Measurements from ENCODE around the gene OR52B6.
"Not testable (repeated sequence)": the region's sequence is repeated elsewhere in the genome, so short reads cannot be mapped to it uniquely, and the experiment has no call there.

Gene OR52B6

GRCh38 chr11:5592615-5593014 lies 11.9 kb downstream of the OR52B6 start:
- POLR2A ChIA-PET, result no interaction called here
- TF ChIP-seq CTCF (IDR thresholded peaks at IDR 0.05; ENCODE audit: control extremely low read depth, extremely low read depth, low read depth, missing control alignments), result no peak
- CTCF ChIA-PET, result interaction anchor here (1.1 to 1.2 kb wide), 2 partner anchors 9 to 13 kb away, joined by 3 read pairs; no protein-coding TSS in a partner anchor

GRCh38 chr11:5593146-5593545 lies 12.5 kb downstream of the OR52B6 start:
- CTCF ChIA-PET, result no interaction called here
- no peak for TF ChIP-seq CTCF (IDR thresholded peaks at IDR 0.05; ENCODE audit: control extremely low read depth, extremely low read depth, low read depth, missing control alignments)
- POLR2A ChIA-PET, result no interaction called here
- no peak for DNase-seq (ENCODE audit: extremely low spot score)

More at GRCh38 chr11:5592615-5593014, 11.9 kb downstream of the OR52B6 start:
- DNase-seq (ENCODE audit: extremely low spot score), result no peak

- no peak for DNase-seq (ENCODE audit: extremely low spot score)
- CTCF ChIA-PET, result interaction anchor here (0.9 to 2.2 kb wide), 2 partner anchors 88 to 211 kb away, joined by 3 to 6 read pairs; partner anchors contain the start of gene TRIM5
- POLR2A ChIA-PET, result no interaction called here
- no peak for TF ChIP-seq CTCF (IDR thresholded peaks at IDR 0.05; ENCODE audit: control extremely low read depth, extremely low read depth, low read depth, missing control alignments)
Observed at GRCh38 chr11:5596607-5597201, 16.0 kb downstream of the OR52B6 start, which contains the start of gene TRIM6. Gene TRIM6 (plus strand): TSS chr11:5596637. CDS start chr11:5596898, 261 bp downstream.

- ChIA-PET POLR2A (no interaction called here), CTCF (interaction anchor here (0.7 to 3.3 kb wide), 4 partner anchors 16 to 652 kb away, joined by 3 to 19 read pairs (median 10); partner anchors contain the start of gene TRIM22)
- no peak for TF ChIP-seq CTCF (IDR thresholded peaks at IDR 0.05; ENCODE audit: control extremely low read depth, extremely low read depth, low read depth, missing control alignments)
- no peak for DNase-seq (ENCODE audit: extremely low spot score)
Observed at GRCh38 chr11:5597953-5598352, 17.3 kb downstream of the OR52B6 start.

- ChIA-PET CTCF (interaction anchor here (0.9 to 3.8 kb wide), 19 partner anchors 10 to 291 kb away, joined by 3 to 19 read pairs (median 4); partner anchors contain the start of genes OR52N2, TRIM22 and TRIM34), POLR2A (interaction anchor here (0.7 kb wide), 1 partner anchor 84 kb away, joined by 3 read pairs; no protein-coding TSS in a partner anchor)
- DNase-seq (ENCODE audit: extremely low spot score), result peak; percentile 77
- peak; percentile 90 for TF ChIP-seq CTCF (IDR thresholded peaks at IDR 0.05; ENCODE audit: control extremely low read depth, extremely low read depth, low read depth, missing control alignments)
Observed at GRCh38 chr11:5600374-5600851, 19.7 kb downstream of the OR52B6 start.

GRCh38 chr11:5602791-5603190 lies 22.1 kb downstream of the OR52B6 start:
- CTCF ChIA-PET, result interaction anchor here (1.3 to 3.8 kb wide), 4 partner anchors 22 to 288 kb away, joined by 3 to 13 read pairs (median 4); partner anchors contain the start of genes OR52N2, TRIM34 and TRIM5
- POLR2A ChIA-PET; DNase-seq (ENCODE audit: extremely low spot score): not testable (repeated sequence)

- no peak for TF ChIP-seq CTCF (IDR thresholded peaks at IDR 0.05; ENCODE audit: control extremely low read depth, extremely low read depth, low read depth, missing control alignments)
- POLR2A ChIA-PET, result no interaction called here
- CTCF ChIA-PET, result interaction anchor here (1.3 to 3.8 kb wide), 3 partner anchors 22 to 206 kb away, joined by 3 to 13 read pairs (median 5); partner anchors contain the start of genes OR52N2, TRIM34 and TRIM5
Observed at GRCh38 chr11:5603326-5603725, 22.6 kb downstream of the OR52B6 start.

More at GRCh38 chr11:5603326-5603725, 22.6 kb downstream of the OR52B6 start:
- no peak for DNase-seq (ENCODE audit: extremely low spot score)
